Inferior parietal cortex (tissue), 1 donor: ENCODE measurements around the gene PPP1R13B.

Experiments
- DNase-seq: peaks from one replicate; pipeline ENCODE4 v3.0.0-alpha.2; 2016; ENCODE audit errors: extremely low spot score

The PPP1R13B gene

DNA sequence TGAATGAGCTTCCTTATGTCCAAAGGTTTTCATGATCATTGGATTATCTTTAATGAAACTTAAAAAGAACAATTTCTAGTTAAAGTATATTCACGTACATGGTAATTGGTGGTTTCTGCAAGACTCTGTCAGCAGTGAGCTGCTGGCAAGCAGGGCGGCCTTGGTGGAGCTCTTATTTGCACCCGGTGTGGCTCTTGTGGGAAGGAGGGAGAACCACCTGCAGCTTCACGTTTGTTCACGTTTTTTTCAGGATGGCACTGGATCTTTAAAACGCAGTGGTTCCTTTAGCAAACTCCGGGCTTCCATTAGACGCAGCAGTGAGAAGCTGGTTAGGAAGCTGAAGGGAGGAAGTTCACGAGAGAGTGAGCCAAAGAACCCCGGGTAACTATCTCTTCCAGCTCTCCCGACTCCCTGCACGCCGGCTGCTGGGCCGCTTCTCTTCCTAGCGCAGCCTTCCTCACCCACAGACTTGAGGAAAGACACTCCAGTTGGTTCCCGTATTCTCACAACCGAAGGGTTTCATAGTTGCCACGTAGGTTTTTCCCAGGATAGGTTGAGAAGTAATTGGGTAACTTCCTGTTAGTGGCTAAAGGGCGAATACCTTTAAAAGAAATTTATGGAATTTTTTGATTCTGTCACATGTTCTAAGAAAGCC lies 160.4 kb downstream of the PPP1R13B start:
- no peak for DNase-seq

DNA sequence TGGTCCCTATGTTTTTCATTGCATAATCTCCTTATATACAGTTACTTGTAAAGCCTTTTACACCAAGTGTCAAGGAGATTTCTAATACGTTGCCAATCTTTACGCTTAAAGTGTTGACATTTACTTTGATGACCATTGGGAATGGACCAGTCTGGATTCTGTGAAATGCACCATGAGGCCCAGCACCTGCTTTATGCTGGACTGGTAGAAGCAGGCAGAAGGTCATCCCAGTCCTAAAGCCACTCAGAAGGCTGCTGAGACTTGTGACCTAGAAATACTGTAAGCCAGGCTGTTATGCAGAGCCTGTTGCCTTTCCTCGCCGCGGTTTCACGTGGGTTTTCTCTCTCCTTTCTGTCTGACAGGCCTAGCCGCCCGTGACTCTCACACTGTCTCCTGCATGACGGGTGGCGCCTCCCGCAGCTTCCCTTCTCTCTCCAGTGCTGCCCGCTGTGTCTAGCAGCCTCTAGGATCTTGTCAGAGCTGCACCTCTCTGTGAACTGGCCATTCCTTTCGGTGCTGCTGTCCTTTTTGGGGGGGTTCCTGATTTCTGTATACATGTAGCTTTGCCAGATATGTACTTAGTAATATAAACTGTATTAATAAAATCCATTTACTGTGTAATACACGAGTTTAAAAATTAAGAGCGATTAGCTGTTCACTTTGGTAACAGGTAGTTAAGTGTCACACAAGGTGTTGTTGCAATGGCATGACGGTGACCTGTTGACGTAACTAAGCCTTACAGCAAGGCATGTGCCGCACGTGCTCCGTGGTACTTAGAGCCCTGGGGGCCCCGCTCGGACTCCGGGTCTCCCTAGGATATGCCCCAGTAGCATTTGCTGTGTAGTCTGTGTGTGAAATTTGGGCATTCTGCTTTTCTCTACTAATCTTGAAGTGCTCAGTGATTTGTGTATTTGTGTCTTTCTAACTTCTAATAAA lies 161.8 kb downstream of the PPP1R13B start:
- no peak for DNase-seq

DNA sequence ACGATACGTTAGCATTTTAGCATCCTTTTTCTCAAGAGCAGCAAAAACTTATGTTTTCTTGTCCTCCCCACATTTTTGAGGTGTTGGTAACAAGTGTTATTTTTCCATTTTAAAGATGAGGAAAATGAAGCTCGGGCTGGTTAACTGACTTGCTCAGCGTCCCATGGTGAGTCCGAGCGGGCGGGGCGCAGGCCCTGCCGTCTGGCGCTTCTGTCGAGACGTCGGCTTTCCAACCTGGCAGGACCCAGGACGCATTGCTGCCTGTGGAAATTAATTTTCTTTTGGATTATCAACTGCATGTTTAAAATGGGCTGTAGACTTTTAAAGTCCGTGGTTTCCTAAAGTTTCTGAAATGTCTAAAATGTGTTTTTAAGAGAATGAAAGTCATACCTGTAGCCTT lies 162.5 kb downstream of the PPP1R13B start:
- DNase-seq: no peak

DNA sequence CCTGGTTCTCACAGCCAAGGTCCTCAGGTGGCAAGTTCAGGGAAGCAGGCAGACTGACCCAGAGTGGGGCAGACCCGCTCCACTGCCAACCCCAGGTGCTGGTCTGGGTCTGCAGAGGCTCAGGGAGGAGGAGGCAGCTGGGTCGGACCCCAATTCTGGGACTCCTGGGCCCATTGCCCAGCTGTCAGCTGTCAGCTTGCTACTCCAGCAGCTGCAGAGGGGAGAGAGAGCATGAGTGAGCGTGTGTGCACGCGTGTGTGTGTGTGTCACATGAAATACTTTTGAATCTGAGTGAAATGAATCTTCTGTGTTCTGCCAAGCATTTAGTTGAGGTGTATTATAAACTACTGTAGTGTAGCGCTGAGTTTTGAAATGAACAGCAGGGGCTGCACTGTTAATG lies 162.9 kb downstream of the PPP1R13B start:
- DNase-seq: no peak
